OCI-LY7 (cell line): Measurements from ENCODE around the gene FITM1. TPM values are rescaled to one million over a fixed set of nuclear protein-coding genes. Genes with fewer than 3 reads are reported as not detected.

Source experiments
- BruUV-seq: library from RNA; stranded (reverse); fragments of 400-500 nt; replicated peaks from 2 replicates; lab custom pipeline; 2021; lab: Mats Ljungman, UMichigan
- CTCF ChIA-PET: fragments of 300-600 bp; sonication (Branson Sonifier 250); formaldehyde crosslinking; loops from one replicate; lab custom pipeline; 2022; ENCODE audit warnings: antibody characterized with exemption; ENCODE audit not compliant: unreplicated experiment; lab: Charles Lee
- POLR2A ChIA-PET: fragments of 300-600 bp; sonication (Branson Sonifier 250); formaldehyde crosslinking; loops from one replicate; lab custom pipeline; 2022; ENCODE audit warnings: antibody characterized with exemption; lab: Charles Lee
- DNase-seq: peaks from one replicate; pipeline ENCODE4 v3.0.0-alpha.2; 2015; ENCODE audit warnings: low spot score
- H2AFZ ChIP-seq: fragments of 200-600 bp; sonication (generic), shearing (Covaris generic); 2 replicates; pipeline ENCODE4 v1.6.1; 2014; ENCODE audit warnings: mild to moderate bottlenecking, antibody characterized with exemption, low read length, moderate library complexity
- H3K27ac ChIP-seq: fragments of 200-600 bp; sonication (generic); 2 replicates; pipeline ENCODE4 v1.5.1; 2014; ENCODE audit warnings: mixed run types, low read depth, mild to moderate bottlenecking, moderate library complexity, low read length, inconsistent platforms; ENCODE audit not compliant: poor library complexity, severe bottlenecking
- H3K36me3 ChIP-seq: fragments of 200-600 bp; sonication (generic); 2 replicates; pipeline ENCODE4 v1.6.1; 2014; ENCODE audit warnings: mild to moderate bottlenecking, antibody characterized with exemption, low read length, moderate library complexity, mixed read lengths; ENCODE audit not compliant: insufficient read depth
- H3K4me1 ChIP-seq: fragments of 200-600 bp; sonication (generic); 2 replicates; pipeline ENCODE4 v1.5.1; 2014; ENCODE audit warnings: mild to moderate bottlenecking, low read length; ENCODE audit not compliant: insufficient read depth, poor library complexity, severe bottlenecking
- H3K4me2 ChIP-seq: fragments of 200-600 bp; sonication (generic); 2 replicates; pipeline ENCODE4 v1.6.1; 2014; ENCODE audit warnings: mild to moderate bottlenecking, low read length
- H3K4me3 ChIP-seq: fragments of 200-600 bp; sonication (generic); 2 replicates; pipeline ENCODE4 v1.5.1; 2014; ENCODE audit warnings: mild to moderate bottlenecking, low read depth, low read length; ENCODE audit not compliant: poor library complexity, severe bottlenecking
- H3K79me2 ChIP-seq: fragments of 200-600 bp; sonication (generic); 2 replicates; pipeline ENCODE4 v1.6.1; 2016; ENCODE audit warnings: low read depth, mild to moderate bottlenecking, low read length, moderate library complexity, mixed read lengths; ENCODE audit not compliant: insufficient read depth
- H3K9me2 ChIP-seq: fragments of 200-600 bp; sonication (generic); 2 replicates; pipeline ENCODE4 v1.6.1; 2016; ENCODE audit warnings: mild to moderate bottlenecking, low read length, mixed read lengths; ENCODE audit not compliant: insufficient read depth
- H3K9me3 ChIP-seq: fragments of 200-600 bp; sonication (generic); 2 replicates; pipeline ENCODE4 v1.6.1; 2014; ENCODE audit warnings: mild to moderate bottlenecking, mixed run types, low read length, mixed read lengths
- H4K20me1 ChIP-seq: fragments of 200-600 bp; sonication (generic); 2 replicates; pipeline ENCODE4 v1.6.1; 2014; ENCODE audit warnings: mild to moderate bottlenecking, antibody characterized with exemption, low read length, moderate library complexity, mixed read lengths; ENCODE audit not compliant: insufficient read depth
- EZH2phosphoT487 ChIP-seq: fragments of 200-600 bp; sonication (generic); IDR thresholded peaks from 2 replicates; pipeline ENCODE4 v1.6.1; 2018; ENCODE audit warnings: low read depth, borderline replicate concordance, mild to moderate bottlenecking, mixed run types, antibody characterized with exemption, low read length, moderate library complexity, mixed read lengths
- intact Hi-C: fragments of 100-400 bp; cut with micrococcal nuclease; formaldehyde crosslinking; loops from one replicate; pipeline ENCODE4 v1.10.0; 2022; ENCODE audit not compliant: unreplicated experiment
- total RNA-seq, 2 experiments: library from RNA; depleted of rRNA in 1 of 2; stranded (reverse); fragments of >200 nt in 1 of 2; shearing (Covaris generic) in 1 of 2; gene quantifications; 2 replicates each; pipeline ENCODE4 v1.2.3, GENCODE V29; 2014 to 2022
- TF ChIP-seq, protein P1 (sequence below): fragments of 200-600 bp; sonication (generic); conservative IDR thresholded peaks from 2 replicates; pipeline ENCODE4 v1.5.1; 2014; ENCODE audit warnings: mild to moderate bottlenecking, antibody characterized with exemption, low read length, moderate library complexity, mixed read lengths

Gene FITM1
- total RNA-seq, 2 experiments from 2014 or later = 0.28 to 0.97 TPM

- no TSS peak for BruUV-seq
- Histone ChIP-seq H4K20me1 (no peaks in the 10 kb centered on the region), H3K4me2 (no peak overlapping the region), H3K4me1 (peaks cover 14% of the 10 kb centered on the region), H3K36me3 (peaks cover 65% of the 10 kb centered on the region), H3K79me2 (peaks cover 6% of the 10 kb centered on the region; the same call in 1 of the 2 replicates), H2AFZ (no peak overlapping the region), H3K27ac (no peak overlapping the region), H3K4me3 (no peak overlapping the region), H3K9me3 (no peaks in the 10 kb centered on the region), H3K9me2 (no peaks in the 10 kb centered on the region)
- DNase-seq = no peak
- TF ChIP-seq, protein P1, sequence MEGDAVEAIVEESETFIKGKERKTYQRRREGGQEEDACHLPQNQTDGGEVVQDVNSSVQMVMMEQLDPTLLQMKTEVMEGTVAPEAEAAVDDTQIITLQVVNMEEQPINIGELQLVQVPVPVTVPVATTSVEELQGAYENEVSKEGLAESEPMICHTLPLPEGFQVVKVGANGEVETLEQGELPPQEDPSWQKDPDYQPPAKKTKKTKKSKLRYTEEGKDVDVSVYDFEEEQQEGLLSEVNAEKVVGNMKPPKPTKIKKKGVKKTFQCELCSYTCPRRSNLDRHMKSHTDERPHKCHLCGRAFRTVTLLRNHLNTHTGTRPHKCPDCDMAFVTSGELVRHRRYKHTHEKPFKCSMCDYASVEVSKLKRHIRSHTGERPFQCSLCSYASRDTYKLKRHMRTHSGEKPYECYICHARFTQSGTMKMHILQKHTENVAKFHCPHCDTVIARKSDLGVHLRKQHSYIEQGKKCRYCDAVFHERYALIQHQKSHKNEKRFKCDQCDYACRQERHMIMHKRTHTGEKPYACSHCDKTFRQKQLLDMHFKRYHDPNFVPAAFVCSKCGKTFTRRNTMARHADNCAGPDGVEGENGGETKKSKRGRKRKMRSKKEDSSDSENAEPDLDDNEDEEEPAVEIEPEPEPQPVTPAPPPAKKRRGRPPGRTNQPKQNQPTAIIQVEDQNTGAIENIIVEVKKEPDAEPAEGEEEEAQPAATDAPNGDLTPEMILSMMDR = no peak
- TF ChIP-seq EZH2phosphoT487 = no peak
- intact Hi-C loops = no loop called here
- CTCF ChIA-PET = no interaction called here
- POLR2A ChIA-PET = no interaction called here
Measured at GRCh38 chr14:24157331-24157730, 26.9 kb downstream of the FITM1 start.

DNA sequence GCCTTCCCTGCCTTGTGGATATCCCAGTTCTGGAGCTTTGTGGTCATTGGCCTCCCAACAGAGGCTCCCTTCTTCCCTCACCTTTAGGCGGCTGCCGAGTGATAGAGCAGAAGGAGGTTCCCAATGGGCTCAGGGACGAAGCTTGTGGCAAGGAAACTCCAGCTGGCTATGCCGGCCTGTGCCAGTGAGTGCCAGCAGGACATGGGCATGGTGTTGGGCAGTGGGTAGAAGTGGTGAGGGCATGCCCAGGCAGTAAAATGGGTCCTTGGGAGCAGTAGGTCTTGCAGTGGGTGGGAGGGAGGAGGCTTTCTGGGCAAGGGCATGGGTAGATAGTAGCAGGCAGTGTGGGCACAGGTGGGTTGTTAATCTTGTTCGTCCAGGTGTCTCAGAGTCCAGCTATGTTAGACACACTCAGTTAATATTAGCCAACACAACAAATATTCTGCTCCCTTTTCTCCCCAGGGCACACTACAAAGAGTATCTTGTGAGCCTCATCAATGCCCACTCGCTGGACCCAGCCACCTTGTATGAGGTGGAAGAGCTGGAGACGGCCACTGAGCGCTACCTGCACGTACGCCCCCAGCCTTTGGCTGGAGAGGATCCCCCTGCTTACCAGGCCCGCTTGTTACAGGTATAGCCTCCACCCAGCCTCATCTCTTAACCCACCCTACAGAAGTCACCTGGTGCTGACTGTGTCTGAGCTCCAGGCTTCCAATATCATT is 29.5 kb downstream of the FITM1 start:
- H2AFZ ChIP-seq = no peak overlapping the region
- peaks cover 69% of the 10 kb centered on the region for H3K36me3 ChIP-seq
- no peak overlapping the region for H3K4me2 ChIP-seq
- ChIA-PET CTCF (interaction anchor here (2.1 kb wide), 1 partner anchor 52 kb away, joined by 8 read pairs; no protein-coding TSS in a partner anchor), POLR2A (interaction anchor here (0.7 to 2.7 kb wide), 3 partner anchors 11 to 597 kb away, joined by 3 to 15 read pairs (median 4); partner anchors contain the start of genes PSME2 and RNF31)
- no peak for DNase-seq
- intact Hi-C loops = loop anchor here (2.0 kb wide), 1 partner anchor 29 kb away; the partner anchor contains the start of gene IPO4
- peaks cover 16% of the 10 kb centered on the region for H3K4me1 ChIP-seq
- no peaks in the 10 kb centered on the region for H4K20me1 ChIP-seq
- no peaks in the 10 kb centered on the region for H3K9me2 ChIP-seq
- no peaks in the 10 kb centered on the region for H3K9me3 ChIP-seq
- no peak for TF ChIP-seq EZH2phosphoT487
- TF ChIP-seq, protein P1 = no peak
- H3K4me3 ChIP-seq = no peak overlapping the region
- BruUV-seq = no TSS peak
- no peak overlapping the region for H3K27ac ChIP-seq
- H3K79me2 ChIP-seq = peaks cover 7% of the 10 kb centered on the region; the same call in 1 of the 2 replicates
